Loucy (cell line): ENCODE results near the gene FAM83D.

Experiments
- CTCF ChIP-seq: fragments of 200-600 bp; sonication (generic); conservative IDR thresholded peaks from 2 replicates; pipeline ENCODE4 v1.5.1; 2014; ENCODE audit warnings: mild to moderate bottlenecking, antibody characterized with exemption, low read length
- EZH2phosphoT487 ChIP-seq: fragments of 200-600 bp; IDR thresholded peaks from 2 replicates; pipeline ENCODE4 v1.6.1; 2018; ENCODE audit warnings: antibody characterized with exemption, mild to moderate bottlenecking, moderate library complexity, borderline replicate concordance

- TF ChIP-seq CTCF (no peak), EZH2phosphoT487 (no peak)
Measured at GRCh38 chr20:38947931-38948362, 21.7 kb downstream of the FAM83D start.
